GM21528 (cell line): ENCODE measurements around the gene WBP1L.
"Not testable (repeated sequence)": the region's sequence is repeated elsewhere in the genome, so short reads cannot be mapped to it uniquely, and the experiment has no call there.

Experiments
- ATAC-seq: cut with Tn5 transposase; IDR thresholded peaks from one replicate; pipeline ENCODE4 v1.9.1; 2021; ENCODE audit warnings: mild to moderate bottlenecking, moderate library complexity; ENCODE audit not compliant: unreplicated experiment, low FRiP score

The WBP1L gene

DNA sequence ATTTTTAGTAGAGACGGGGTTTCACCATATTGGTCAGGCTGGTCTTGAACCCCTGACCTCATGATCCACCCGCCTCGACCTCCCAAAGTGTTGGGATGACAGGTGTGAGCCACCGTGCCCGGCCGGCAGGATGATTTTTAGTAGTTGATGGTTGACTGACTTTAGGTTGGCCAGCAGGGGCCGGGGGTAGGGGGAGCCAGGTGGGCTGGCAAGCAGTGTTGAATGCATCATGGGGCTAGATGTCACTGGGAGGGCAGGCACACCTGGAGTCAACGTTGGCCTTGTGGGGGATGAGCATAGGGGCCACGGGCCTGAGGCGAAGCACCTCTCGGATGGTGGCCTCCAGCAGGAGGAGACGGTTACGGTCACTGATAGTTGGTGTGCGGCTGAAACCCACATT lies 88.5 kb downstream of the WBP1L start:
- ATAC-seq = no peak

DNA sequence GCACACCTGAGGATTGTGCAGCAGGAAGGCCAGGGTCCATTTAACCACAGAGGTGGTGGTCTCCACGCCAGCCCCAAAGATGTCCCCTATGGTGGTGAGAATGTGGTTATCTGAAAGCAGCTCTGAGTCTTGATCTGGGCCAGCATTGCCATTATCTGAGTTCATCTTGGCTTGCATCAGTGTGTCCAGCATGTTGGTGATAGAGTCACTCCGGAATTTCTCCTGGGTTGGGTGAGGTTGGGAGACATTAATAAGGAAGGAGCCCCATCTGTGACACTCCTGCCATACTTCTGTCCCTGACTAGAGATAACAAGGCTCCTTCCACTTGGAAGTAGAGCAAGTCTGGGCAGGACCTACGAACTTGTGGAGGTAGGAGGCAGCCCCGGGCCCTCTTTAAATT lies 89.2 kb downstream of the WBP1L start:
- ATAC-seq = no peak

DNA sequence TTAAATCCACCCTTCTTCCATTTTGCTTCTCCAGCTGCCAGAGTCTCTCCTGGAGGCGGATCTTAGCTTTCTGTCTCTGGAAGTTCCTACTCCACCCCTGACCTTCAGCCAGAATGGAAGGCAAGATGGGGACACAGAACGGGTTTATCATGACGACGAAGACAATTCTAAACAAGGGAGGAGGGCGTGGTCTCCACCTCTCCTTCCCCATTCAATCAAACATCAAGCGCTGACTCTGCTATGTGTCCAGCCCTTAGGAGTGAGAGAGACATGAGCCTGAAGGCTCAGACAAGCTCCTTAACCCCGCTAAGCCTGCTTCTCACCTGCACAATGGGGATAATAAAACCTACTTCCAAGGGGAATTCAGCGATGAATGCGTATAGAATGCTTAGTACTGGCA lies 90.4 kb downstream of the WBP1L start:
- no peak for ATAC-seq

DNA sequence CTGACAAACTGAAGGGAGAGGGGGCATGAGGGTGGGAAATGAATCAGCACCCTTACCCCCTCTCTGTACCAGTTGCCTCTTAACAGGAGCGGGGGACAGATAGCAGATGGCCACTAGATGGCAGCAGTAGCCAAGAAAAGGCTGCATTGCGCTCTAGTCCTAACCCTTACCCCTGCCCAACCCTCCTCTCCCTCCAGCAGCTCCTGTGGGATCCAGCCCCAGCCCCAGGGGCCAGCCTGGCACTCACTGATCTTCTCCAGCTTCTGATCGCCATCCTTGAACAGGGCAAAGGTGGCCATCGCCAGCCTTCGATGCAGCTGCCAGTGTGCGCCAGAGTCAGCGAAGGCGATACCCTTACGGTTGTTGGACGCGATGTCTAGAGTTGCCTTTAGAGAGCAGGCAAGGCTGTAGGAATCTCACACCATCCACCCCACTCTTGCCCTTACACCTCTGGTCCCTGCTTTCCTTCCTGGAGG lies 91.3 kb downstream of the WBP1L start:
- ATAC-seq = no peak

DNA sequence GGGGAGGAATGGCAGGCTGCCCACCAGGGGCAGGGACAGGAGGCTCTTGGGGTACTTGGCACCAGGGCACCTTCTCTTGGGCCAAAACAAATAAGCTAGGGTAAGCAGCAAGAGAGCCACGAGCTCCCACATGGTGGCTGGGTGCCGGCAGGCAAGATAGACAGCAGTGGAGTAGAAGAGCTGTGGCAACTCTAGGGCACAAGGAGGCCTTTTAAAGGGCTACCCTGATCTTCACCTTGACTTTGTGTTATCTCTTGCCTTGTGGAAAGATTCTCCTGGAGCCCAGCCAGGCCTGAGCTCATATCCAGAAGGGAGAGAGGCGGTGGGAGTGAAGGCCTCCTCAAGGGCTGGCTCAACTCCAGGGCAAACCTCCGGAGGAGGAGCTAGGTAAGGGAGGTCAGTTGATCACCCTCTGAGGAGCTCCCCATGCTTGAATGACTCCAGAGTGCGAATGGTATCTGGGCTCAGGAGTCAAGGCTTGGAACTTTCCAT lies 93.5 kb downstream of the WBP1L start, which contains the start of gene CYP17A1:
Gene CYP17A1 (minus strand): TSS at position 184 of the 492 bp plus-strand sequence. CDS start 52 bp downstream, at position 132.
- no peak for ATAC-seq

DNA sequence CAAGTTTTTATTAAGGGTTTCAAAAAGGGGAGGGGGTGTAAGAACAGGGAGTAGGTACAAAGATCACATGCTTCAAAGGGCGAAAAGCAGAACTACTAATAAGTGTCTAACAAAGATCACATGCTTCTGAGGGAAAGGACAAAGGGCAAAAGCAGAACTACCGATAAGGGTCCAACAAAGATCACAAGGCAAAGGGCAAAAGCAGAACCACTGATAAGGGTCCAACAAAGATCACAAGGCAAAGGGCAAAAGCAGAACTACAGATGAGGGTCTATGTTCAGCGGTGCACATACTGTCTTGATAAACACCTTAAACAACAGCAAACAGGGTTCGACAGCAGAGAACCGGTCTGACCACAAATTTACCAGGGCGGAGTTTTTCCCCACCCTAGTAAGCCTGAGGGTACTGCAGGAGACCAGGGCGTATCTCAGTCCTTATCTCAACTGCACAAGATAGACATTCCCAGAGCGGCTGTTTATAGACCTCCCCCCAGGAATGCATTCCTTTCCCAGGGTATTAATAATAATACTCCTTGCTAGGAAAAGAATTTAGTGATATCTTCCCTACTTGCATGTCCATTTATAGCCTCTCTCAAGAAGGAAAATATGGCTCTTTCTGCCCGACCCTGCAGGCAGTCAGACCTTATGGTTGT lies 94.7 kb downstream of the WBP1L start:
- not testable (repeated sequence) for ATAC-seq

DNA sequence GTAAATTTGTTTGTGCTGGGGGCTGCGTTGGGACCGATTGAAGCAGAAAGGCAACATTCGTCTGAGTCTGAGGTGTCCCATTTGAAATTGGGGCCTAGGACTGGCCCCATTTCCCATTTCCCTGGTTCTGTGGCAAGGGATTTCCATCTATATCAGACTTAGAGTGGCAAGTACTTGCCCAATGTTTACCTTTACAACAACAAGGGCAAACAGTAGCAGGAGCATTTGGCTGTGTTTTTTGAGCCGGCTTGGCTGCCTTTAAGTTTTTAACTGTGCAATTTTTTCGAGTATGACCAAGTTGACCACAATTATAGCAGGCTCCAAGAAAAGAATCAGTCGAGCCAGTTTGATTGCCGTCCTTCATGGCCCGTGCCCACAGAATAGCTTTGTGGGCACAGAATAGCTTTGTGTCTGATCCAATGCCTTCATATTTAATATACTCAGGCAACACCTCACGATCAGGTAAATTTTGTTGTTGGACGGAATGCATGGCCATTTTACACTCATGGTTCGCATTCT lies 98.1 kb downstream of the WBP1L start:
- no peak for ATAC-seq

DNA sequence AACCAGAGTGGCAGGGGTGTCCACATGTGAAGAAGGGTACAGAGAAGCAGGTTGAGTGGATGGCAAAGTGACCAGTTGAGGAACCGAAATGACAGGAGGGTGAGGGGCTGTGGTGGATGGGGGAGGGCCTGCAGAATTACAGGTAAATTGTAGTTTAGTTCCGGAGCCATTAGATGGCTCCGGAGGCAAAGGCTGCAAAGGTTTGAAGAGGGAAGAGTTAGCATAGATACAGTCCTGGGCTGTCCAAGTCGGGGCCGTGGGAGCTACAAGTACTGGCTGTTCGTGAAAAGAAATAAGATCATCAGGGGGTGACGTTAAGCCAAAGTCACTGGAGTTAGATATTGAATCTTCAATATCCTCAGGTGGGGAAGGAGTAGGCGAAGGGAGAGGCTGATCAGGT lies 99.4 kb downstream of the WBP1L start:
- ATAC-seq = not testable (repeated sequence)

DNA sequence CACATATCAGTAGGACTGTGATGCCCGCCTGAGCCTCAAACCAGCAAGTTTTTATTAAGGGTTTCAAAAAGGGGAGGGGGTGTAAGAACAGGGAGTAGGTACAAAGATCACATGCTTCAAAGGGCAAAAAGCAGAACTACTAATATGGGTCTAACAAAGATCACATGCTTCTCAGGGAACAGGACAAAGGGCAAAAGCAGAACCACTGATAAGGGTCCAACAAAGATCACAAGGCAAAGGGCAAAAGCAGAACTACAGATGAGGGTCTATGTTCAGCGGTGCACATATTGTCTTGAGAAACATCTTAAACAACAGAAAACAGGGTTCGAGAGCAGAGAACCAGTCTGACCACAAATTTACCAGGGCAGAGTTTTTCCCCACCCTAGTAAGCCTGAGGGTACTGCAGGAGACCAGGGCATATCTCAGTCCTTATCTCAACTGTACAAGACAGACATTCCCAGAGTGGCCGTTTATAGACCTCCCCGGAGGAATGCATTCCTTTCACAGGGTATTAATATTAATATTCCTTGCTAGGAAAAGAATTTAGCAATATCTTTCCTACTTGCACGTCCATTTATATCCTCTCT lies 100.5 kb downstream of the WBP1L start:
- ATAC-seq = not testable (repeated sequence)

DNA sequence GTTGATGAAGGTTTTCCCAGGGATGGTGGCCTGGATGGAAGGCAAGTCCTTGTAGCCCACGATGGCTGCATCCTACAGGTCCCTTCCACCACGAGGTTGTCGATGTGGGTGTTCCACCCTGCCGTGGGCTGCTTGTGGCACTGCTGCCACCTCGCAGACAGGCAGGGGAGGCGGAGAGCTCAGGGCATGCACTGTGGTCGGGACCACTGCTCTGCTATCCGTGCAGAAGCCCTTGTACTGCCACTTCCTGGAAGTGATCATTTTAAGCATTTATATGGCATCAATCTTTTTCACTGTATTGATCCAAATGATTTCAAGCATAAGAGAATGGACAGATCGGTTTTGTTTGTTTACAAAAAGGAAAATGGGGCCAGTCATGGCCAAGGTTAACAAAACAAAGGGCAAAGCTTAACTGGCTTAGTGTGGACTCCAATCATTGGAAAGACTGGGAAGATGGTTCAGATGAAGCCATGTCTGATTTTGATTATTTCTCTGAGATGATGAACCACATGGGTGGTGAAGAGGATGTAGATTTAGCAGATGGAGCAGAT lies 101.7 kb downstream of the WBP1L start:
- ATAC-seq = no peak

DNA sequence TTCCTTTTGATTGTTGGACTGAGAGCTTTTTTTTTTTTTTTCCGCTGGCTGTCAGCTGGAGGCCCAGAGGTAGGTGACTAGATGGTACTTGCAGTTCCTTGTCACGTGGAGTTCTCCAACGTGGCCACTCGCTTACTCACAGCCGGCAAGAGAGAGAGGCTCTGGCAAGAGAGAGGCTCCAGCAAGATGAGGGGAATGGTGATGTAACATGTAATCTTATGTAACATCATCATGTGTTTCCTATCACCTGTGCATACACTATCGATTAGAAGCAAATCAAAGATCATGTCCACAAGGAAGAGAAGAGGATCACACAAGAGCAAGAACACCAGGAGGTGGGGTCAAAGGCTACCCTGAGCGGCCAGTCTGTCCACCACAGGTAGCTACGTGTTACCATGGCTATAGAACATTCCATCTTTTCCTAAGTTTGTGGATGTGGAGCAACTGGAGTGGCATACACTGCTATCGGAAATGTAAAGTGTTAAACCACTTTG lies 106.3 kb downstream of the WBP1L start:
- ATAC-seq = no peak

DNA sequence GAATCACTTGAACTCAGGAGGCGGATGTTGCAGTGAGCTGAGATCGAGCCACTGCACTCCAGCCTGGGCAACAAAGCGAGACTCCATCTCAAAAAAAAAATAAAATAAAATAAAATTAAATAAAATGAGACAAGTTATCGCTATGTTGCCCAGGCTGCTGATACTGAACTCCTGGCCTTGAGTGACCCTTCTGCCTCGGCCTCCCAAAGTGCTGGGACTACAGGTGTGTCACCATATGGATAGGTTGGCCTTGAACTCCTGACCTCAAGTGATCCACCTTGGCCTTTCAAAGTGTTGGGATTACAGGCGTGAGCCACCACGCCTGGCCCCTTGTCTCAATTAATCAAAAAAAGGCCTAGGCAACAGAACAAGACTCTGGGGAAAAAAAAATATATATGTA lies 109.5 kb downstream of the WBP1L start:
- not testable (repeated sequence) for ATAC-seq

DNA sequence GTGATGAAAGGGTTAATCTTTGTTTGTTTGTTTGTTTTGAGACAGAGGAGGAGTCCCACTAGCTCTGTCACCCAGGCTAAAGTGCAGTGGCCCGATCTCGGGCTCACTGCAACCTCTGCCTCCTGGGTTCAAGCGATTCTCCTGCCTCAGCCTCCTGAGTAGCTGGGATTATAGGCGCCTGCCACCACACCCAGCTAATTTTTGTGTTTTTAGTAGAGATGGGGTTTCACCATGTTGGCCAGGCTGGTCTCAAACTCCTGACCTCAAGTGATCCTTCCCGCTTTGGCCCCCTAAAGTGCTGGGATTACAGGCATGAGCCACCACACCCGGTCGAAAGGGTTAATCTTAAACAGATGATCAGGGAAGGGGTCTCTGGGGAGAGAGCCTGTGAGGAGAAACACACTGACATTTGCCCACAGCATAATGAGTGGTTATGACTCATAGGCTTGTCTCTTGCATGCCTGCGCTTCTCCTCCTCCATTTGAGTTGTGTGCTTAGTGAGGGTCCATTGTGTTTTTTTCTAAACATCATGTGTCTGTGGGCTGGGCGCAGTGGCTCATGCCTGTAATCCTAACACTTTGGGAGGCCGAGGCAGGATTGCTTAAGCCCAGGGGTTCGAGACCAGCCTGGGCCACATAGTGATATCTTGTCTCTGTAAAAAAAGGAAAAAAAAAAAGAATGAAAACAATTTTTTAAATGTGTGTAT lies 112.1 kb downstream of the WBP1L start:
- ATAC-seq = not testable (repeated sequence)

DNA sequence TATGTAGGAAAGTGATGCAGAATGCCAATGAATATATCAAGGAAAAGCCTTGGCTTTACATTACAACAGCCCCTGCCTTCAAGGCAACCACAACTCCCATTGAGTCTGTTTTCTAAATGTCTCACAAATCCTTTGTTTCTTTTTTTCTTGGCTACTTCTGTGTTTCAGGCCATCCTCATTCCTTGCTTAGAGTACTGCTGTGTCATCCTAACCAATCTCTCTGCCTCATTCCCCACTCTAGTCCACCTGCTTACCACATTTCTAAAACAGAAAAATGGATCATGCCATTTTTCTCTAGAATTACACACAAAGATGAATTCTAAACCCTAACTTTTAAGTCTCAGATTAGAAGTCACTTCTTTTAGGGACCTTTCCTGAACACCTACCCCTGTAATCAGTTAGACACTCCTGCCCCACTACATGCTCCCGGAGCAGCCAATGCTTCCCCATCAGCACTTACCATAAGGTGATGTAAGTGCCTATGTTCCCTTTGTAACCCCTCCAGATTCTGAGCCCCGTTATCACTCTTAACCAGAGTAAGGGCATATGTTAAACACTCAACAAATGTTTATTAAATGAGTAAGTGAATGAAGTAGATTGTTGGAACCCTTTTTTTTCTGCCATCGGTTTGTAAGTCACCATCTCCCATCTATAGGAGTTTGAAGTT lies 113.1 kb downstream of the WBP1L start:
- no peak for ATAC-seq

DNA sequence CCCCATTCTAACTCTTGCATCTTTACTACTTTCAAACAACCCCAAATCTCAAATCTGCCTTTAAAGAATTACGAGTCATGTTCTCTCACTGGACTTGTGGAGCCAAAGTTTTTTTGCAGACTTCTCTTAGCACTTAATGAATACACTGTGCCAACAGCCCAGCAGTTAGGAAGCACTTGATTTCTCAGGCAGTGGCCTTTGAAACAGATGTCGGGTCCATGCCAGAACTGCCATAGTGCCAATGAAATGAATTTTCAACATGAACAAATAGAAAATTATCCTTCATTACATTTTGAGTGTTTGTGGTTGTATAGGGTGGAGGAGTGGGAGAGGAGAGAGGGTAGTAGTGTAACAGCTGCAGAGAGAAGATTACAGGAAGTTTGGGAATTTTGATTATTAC lies 116.2 kb downstream of the WBP1L start:
- ATAC-seq = no peak

DNA sequence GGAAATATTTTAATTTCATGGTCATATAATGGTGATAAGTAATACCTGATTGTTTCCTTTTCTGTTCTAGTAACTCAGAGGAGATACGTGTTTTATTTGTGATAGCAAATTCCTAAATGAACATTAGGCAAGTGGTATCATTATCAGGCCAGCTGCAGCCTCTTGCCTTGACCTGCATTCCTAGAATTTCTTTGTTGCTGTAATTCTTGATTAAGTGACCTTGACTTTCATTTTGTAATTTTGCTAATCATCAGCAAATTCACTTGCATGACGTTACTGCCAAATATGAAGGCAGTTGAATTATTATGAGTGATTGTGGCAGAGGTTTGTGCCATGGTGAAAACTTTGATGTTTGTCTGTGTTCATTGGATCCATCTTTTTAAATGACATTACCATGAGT lies 119.9 kb downstream of the WBP1L start:
- ATAC-seq = no peak

DNA sequence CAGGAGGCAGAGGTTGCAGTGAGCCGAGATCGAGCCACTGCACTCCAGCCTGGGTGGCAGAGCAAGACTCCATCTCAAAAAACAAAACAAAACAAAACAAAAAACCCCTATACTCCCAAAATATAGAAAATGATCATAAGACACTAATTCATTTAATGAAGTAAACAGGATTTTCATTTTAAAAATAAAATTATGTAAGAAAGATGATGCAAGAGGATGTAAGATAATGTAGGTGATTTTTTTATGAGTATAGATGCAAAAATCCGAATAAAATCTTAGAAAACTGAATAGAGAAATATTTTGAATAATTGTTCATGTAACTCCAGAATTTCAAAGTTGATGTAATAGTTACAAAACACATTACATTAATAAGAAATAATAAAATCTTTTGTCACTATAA lies 121.9 kb downstream of the WBP1L start:
- no peak for ATAC-seq
